ENCODE results near the gene IRF2BP2.

GRCh38 chr1:234632225-234632624 is 22.2 kb upstream of the IRF2BP2 start:
- TF ChIP-seq CTCF (IDR thresholded peaks at IDR 0.05): no peak
- TF ChIP-seq POLR2A (IDR thresholded peaks at IDR 0.05): no peak

All from thyroid gland (tissue), 4 donors.